Globus pallidus (tissue), 1 donor: ENCODE measurements around the gene FAF1.
"Not testable (repeated sequence)": the region's sequence is repeated elsewhere in the genome, so short reads cannot be mapped to it uniquely, and the experiment has no call there.

ENCODE experiments used
- DNase-seq: peaks from one replicate; pipeline ENCODE4 v3.0.0-alpha.2; 2015; ENCODE audit warnings: low spot score

FAF1 gene

GRCh38 chr1:50774759-50775351, 185.2 kb downstream of the FAF1 start:
- DNase-seq, result peak; percentile 57

- DNase-seq, result no peak
These were observed 193.4 kb downstream of the FAF1 start for GRCh38 chr1:50766688-50767087.

GRCh38 chr1:50756543-50756942, 203.5 kb downstream of the FAF1 start:
- not testable (repeated sequence) for DNase-seq

- not testable (repeated sequence) for DNase-seq
These were observed 205.3 kb downstream of the FAF1 start for GRCh38 chr1:50754764-50755163.

GRCh38 chr1:50750021-50750619, 209.9 kb downstream of the FAF1 start:
- DNase-seq, result peak; percentile 42

GRCh38 chr1:50747394-50747793, 212.7 kb downstream of the FAF1 start:
- no peak for DNase-seq

GRCh38 chr1:50742523-50742922, 217.5 kb downstream of the FAF1 start:
- no peak for DNase-seq

DNA sequence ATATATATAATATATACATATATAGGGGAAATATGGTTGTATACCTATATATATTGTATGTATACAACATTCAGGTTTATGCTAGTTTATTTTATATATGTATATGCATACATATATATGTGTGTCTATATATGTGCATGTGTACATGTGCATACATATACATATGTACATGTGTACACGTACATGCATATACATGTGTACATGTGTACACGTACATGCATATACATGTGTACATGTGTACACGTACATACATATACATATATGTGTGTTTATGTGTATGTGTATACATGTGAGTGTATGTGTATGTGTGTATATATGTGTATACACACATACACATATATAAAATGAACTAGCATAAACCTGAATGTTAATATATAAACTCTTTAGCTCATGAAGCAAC, 220.9 kb downstream of the FAF1 start:
- no peak for DNase-seq

- DNase-seq, result peak; percentile 51
These were observed 224.6 kb downstream of the FAF1 start for GRCh38 chr1:50735443-50735842.

- DNase-seq, result not testable (repeated sequence)
These were observed 232.5 kb downstream of the FAF1 start for GRCh38 chr1:50727578-50727977.

DNA sequence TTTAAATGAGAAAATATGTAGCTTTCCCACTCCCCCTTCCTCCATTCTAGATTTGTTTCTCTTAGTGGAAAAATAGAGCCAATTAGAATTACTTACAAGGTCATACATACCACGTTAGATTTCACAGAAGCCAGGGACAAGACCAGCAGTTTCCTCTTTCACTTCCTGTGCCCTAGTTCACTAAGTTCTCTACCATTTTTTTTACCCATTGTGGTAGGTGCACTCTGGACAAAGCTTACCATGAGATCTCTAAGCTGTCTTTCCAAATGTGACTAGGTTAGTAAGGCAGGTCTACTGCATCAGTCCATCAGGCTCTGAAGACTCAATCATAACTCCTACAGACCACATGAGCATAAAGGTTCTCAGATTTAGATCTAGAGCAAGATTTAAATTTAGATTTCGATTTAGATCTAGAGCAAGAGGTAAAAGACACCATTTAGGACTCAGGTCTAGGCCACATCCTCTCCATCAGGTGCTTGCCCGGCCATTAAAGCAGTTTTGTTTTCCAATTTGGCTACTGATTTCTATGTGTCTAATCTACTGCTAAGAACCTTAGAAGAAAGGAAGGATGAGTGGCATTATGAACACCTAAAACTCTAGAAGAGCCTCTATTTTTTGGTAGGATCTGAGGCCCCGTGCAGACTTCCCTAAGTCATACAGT, 235.3 kb downstream of the FAF1 start:
- peak; percentile 16 for DNase-seq

DNA sequence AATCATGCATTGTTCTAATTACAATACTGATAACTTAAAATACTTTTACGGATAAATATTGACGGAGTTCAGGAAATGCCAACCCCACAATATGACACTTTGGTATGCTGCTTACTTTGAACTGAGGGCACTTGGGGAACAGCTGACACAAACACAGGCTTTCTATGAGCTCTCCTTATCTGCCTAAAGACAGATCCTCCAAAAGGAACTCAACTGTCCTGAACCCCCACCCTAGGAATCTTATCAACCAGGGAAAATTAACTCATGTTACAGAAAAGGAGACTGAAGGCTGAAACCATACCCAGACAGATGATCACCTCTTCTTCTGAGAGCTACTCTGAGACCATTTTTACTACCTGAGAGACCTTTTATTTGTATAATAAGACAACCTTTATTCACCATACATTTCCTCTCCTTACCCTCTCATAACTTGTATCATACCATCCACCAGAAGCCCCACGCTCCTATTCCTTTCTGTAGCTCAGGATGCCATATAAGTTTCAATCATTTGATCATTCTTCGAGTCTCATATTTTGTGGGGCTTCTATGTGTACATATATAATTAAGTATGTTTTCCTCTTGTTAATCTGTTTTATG, 239.5 kb downstream of the FAF1 start:
- DNase-seq, result no peak

- no peak for DNase-seq
These were observed 240.9 kb downstream of the FAF1 start for GRCh38 chr1:50719126-50719525.

DNA sequence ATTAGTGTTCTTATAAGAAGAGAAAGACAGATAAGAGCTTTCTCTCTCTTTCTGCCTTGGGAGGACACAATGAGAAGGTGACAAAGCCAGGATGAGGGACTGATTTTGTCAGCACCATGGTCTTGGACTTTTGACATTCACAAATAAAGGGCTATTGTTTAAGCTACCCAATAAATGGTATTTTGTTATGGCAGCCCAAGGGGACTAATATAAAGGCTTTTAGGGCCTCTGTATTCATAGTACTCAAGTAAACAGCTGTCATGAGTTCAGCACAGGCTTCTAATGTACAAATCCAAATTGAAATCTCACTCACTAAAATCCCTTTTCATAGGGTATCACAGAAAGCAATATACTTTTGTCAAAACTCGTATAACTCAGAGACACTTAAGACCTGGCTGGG, 242.7 kb downstream of the FAF1 start:
- DNase-seq, result peak; percentile 65

DNA sequence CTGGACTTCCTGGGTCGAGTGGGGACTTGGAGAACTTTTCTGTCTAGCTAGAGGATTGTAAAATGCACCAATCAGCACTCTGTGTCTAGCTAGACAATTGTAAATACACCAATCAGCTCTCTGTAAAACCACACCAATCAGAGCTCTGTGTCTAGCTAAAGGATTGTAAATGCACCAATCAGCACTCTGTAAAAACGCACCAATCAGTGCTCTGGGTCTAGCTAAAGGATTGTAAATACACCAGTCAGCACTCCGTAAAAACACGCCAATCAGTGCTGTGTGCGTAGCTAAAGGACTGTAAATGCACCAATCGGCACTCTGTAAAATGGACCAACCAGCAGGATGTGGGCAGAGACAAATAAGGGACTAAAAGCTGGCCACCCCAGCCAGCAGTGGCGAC, 243.6 kb downstream of the FAF1 start:
- not testable (repeated sequence) for DNase-seq

DNA sequence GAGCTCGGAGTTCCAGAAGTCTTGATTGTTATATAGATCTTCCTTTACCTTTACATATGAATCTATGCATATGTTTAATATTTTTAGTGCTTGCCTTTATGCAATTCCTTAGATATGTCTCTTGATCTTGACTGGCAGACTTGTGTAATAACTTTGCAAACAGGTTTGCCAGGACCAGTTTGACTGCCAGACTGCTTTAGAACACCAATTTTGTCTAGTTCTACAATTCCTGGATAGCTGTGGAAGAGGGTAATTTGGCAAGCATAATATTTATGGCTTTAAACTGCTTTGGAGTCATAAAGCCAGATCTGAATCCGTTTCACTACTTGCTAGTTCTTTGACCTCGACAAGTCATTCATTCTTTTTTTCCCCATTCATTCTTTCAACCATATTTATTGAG, 250.0 kb downstream of the FAF1 start:
- no peak for DNase-seq

DNA sequence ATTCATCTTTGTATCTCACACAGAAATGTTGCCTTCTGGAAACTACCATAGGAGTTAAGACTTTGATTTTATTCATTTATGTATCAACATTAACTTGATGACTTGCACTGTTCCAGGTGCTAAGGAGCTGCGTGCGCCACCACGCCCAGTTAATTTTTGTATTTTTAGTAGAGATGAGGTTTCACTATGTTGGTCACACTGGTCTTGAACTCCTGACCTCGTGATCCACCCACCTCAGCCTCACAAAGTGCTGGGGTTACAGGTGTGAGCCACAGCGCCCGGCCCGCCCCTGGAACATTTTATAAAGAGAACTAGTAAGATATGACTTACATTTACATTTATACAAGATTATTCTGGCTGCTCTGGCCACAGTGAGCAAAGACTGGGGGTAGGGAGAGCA, 252.2 kb downstream of the FAF1 start:
- DNase-seq, result no peak

- DNase-seq, result no peak
These were observed 254.4 kb downstream of the FAF1 start for GRCh38 chr1:50705699-50706098.

- no peak for DNase-seq
These were observed 255.0 kb downstream of the FAF1 start for GRCh38 chr1:50705041-50705440.

- peak; percentile 83 for DNase-seq
These were observed 255.9 kb downstream of the FAF1 start for GRCh38 chr1:50704126-50704525.

DNA sequence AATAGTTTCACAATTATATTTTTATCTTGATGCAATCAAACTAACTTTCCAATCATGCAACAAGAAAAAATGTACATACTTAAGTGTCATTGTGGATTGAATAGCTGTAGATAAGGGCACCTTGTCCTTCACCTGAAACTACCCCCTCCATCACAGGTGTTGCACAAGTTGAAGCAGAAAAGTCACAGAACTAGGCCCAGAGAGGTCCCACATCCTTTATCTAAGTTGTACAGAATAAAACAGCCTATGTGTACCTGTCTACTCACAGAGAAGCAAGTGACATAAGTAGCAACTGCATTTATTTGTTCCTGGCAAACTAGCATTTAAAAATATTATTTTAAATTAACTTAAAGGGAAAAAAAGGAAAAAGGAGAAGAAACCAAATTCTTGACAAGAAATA, 256.8 kb downstream of the FAF1 start:
- no peak for DNase-seq

GRCh38 chr1:50702395-50702794, 257.7 kb downstream of the FAF1 start:
- DNase-seq, result no peak

DNA sequence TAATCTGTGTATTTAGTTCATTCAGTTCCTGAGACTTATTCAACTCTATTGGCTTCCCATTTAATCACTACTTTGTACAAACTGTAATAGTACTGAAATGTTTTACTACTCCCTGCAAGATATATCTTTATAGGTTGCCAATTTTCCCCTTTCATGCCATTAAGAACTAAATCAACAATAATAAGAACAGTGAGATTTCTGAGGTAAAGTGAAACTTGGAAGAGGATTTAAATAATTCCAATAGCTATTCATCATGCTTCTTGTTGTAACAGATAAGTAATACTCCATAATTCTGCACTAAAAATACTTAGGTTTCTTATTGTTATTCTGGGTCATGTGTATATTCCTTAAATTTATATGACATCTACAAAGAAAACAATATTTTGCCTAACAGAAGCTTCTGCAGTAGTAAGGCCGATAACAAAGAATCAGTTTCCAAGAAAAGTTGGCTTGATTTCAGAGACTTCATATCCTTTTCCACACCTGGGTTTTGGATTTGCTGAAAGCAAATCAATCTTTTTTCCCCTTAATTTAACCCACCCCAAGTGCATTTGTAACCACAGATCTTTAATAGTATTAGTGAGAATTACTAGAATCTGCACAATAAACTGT, 258.3 kb downstream of the FAF1 start:
- DNase-seq, result no peak
